Measurements from ENCODE around the gene ITM2B.
"Not testable (repeated sequence)": the region's sequence is repeated elsewhere in the genome, so short reads cannot be mapped to it uniquely, and the experiment has no call there.

The ITM2B gene

GRCh38 chr13:48233046-48233888 is at the start of gene ITM2B:
Gene ITM2B (plus strand): TSS chr13:48233206. CDS start chr13:48233361, 155 bp downstream.
- Mint-ChIP-seq H3K9me3 (no peaks in the 10 kb centered on the region), H3K4me1 (peaks cover 47% of the 10 kb centered on the region), H3K27me3 (peaks cover 15% of the 10 kb centered on the region), H3K36me3 (peaks cover 38% of the 10 kb centered on the region), H3K4me3 (peak within 1 kb of the TSS; percentile 93), H3K27ac (peak within 1 kb of the TSS; percentile 95)
- DNase-seq = peak; percentile 76
- CTCF ChIA-PET = interaction anchor here (0.8 to 1.9 kb wide), 13 partner anchors 11 to 347 kb away, joined by 3 to 21 read pairs (median 4); partner anchors contain the start of genes MED4 and NUDT15

- Mint-ChIP-seq H3K4me1 (peaks cover 64% of the 10 kb centered on the region), H3K9me3 (no peaks in the 10 kb centered on the region), H3K4me3 (no peak overlapping the region), H3K27ac (peak overlapping the region; percentile 47), H3K36me3 (peaks cover 9% of the 10 kb centered on the region), H3K27me3 (no peaks in the 10 kb centered on the region)
- CTCF ChIA-PET = interaction anchor here (0.9 to 2.3 kb wide), 2 partner anchors 22 to 37 kb away, joined by 5 to 9 read pairs; no protein-coding TSS in a partner anchor
- DNase-seq = no peak
Measured at GRCh38 chr13:48184260-48184659, 48.7 kb upstream of the ITM2B start.

GRCh38 chr13:48185018-48185417 is 48.0 kb upstream of the ITM2B start:
- no peaks in the 10 kb centered on the region for H3K9me3 Mint-ChIP-seq
- H3K4me3 Mint-ChIP-seq = no peak overlapping the region
- peaks cover 64% of the 10 kb centered on the region for H3K4me1 Mint-ChIP-seq
- H3K27ac Mint-ChIP-seq = peak overlapping the region; percentile 84
- CTCF ChIA-PET = interaction anchor here (0.9 to 2.3 kb wide), 2 partner anchors 23 to 36 kb away, joined by 5 to 9 read pairs; no protein-coding TSS in a partner anchor
- no peaks in the 10 kb centered on the region for H3K27me3 Mint-ChIP-seq
- no peak for DNase-seq
- H3K36me3 Mint-ChIP-seq = peaks cover 9% of the 10 kb centered on the region

- peaks cover 9% of the 10 kb centered on the region for H3K36me3 Mint-ChIP-seq
- H3K4me3 Mint-ChIP-seq = no peak overlapping the region
- CTCF ChIA-PET = interaction anchor here (0.9 to 2.3 kb wide), 2 partner anchors 11 to 35 kb away, joined by 3 to 9 read pairs; no protein-coding TSS in a partner anchor
- H3K27ac Mint-ChIP-seq = peak overlapping the region; percentile 96
- peaks cover 60% of the 10 kb centered on the region for H3K4me1 Mint-ChIP-seq
- DNase-seq = no peak
- no peaks in the 10 kb centered on the region for H3K9me3 Mint-ChIP-seq
- H3K27me3 Mint-ChIP-seq = no peaks in the 10 kb centered on the region
Measured at GRCh38 chr13:48186722-48187121, 46.3 kb upstream of the ITM2B start.

- Mint-ChIP-seq H3K27ac (no peak overlapping the region), H3K27me3 (no peaks in the 10 kb centered on the region), H3K36me3 (peaks cover 9% of the 10 kb centered on the region), H3K4me1 (peaks cover 61% of the 10 kb centered on the region), H3K4me3 (no peak overlapping the region), H3K9me3 (no peaks in the 10 kb centered on the region)
- CTCF ChIA-PET = interaction anchor here (0.7 kb wide), 1 partner anchor 16 kb away, joined by 3 read pairs; no protein-coding TSS in a partner anchor
- no peak for DNase-seq
Measured at GRCh38 chr13:48188131-48188530, 44.9 kb upstream of the ITM2B start.

GRCh38 chr13:48188601-48189000 is 44.4 kb upstream of the ITM2B start:
- DNase-seq = no peak
- Mint-ChIP-seq H3K9me3 (no peaks in the 10 kb centered on the region), H3K27ac (no peak overlapping the region), H3K27me3 (no peaks in the 10 kb centered on the region), H3K4me1 (peaks cover 66% of the 10 kb centered on the region), H3K4me3 (no peak overlapping the region), H3K36me3 (peaks cover 9% of the 10 kb centered on the region)
- CTCF ChIA-PET = no interaction called here

- Mint-ChIP-seq H3K4me3 (no peak overlapping the region), H3K4me1 (peaks cover 65% of the 10 kb centered on the region), H3K27ac (no peak overlapping the region)
Measured at GRCh38 chr13:48189171-48189570, 43.8 kb upstream of the ITM2B start.

GRCh38 chr13:48192411-48192935 is 40.5 kb upstream of the ITM2B start:
- no peaks in the 10 kb centered on the region for H3K27me3 Mint-ChIP-seq
- CTCF ChIA-PET = no interaction called here
- no peak overlapping the region for H3K27ac Mint-ChIP-seq

More at GRCh38 chr13:48189171-48189570, 43.8 kb upstream of the ITM2B start:
- DNase-seq = no peak
- H3K9me3 Mint-ChIP-seq = no peaks in the 10 kb centered on the region
- CTCF ChIA-PET = no interaction called here
- H3K36me3 Mint-ChIP-seq = peaks cover 8% of the 10 kb centered on the region
- no peaks in the 10 kb centered on the region for H3K27me3 Mint-ChIP-seq

GRCh38 chr13:48194379-48194754 is 38.6 kb upstream of the ITM2B start:
- Mint-ChIP-seq H3K4me3 (no peak overlapping the region), H3K27ac (no peak overlapping the region), H3K4me1 (peaks cover 29% of the 10 kb centered on the region), H3K27me3 (no peaks in the 10 kb centered on the region), H3K9me3 (peaks cover 1% of the 10 kb centered on the region), H3K36me3 (peaks cover 8% of the 10 kb centered on the region)
- CTCF ChIA-PET = interaction anchor here (0.6 to 1.3 kb wide), 2 partner anchors 26 to 56 kb away, joined by 3 to 6 read pairs; no protein-coding TSS in a partner anchor
- DNase-seq = no peak

More at GRCh38 chr13:48192411-48192935, 40.5 kb upstream of the ITM2B start:
- H3K4me1 Mint-ChIP-seq = peaks cover 44% of the 10 kb centered on the region
- H3K4me3 Mint-ChIP-seq = no peak overlapping the region
- no peak for DNase-seq
- peaks cover 10% of the 10 kb centered on the region for H3K36me3 Mint-ChIP-seq
- H3K9me3 Mint-ChIP-seq = peaks cover under 1% of the 10 kb centered on the region

GRCh38 chr13:48199404-48199946 is 33.5 kb upstream of the ITM2B start:
- no peak for DNase-seq
- Mint-ChIP-seq H3K4me1 (peaks cover 10% of the 10 kb centered on the region), H3K27ac (no peak overlapping the region), H3K36me3 (peaks cover 11% of the 10 kb centered on the region), H3K9me3 (peaks cover 11% of the 10 kb centered on the region), H3K27me3 (peaks cover 29% of the 10 kb centered on the region), H3K4me3 (no peak overlapping the region)
- CTCF ChIA-PET = no interaction called here

GRCh38 chr13:48201044-48201443 is 32.0 kb upstream of the ITM2B start:
- Mint-ChIP-seq H3K27me3 (peaks cover 29% of the 10 kb centered on the region), H3K27ac (no peak overlapping the region), H3K9me3 (peaks cover 13% of the 10 kb centered on the region), H3K4me1 (peaks cover 6% of the 10 kb centered on the region), H3K36me3 (peaks cover 9% of the 10 kb centered on the region), H3K4me3 (no peak overlapping the region)
- CTCF ChIA-PET = no interaction called here
- no peak for DNase-seq

GRCh38 chr13:48207207-48207606 is 25.8 kb upstream of the ITM2B start:
- H3K4me3 Mint-ChIP-seq, H3K36me3 Mint-ChIP-seq, DNase-seq, CTCF ChIA-PET, H3K4me1 Mint-ChIP-seq, H3K27ac Mint-ChIP-seq: not testable (repeated sequence)
- Mint-ChIP-seq H3K9me3 (peaks cover 26% of the 10 kb centered on the region), H3K27me3 (peaks cover 13% of the 10 kb centered on the region)

- H3K27ac Mint-ChIP-seq = no peak overlapping the region
- peaks cover 7% of the 10 kb centered on the region for H3K36me3 Mint-ChIP-seq
- H3K9me3 Mint-ChIP-seq = peaks cover 15% of the 10 kb centered on the region
- DNase-seq = no peak
- CTCF ChIA-PET = no interaction called here
- H3K27me3 Mint-ChIP-seq = no peaks in the 10 kb centered on the region
- no peak overlapping the region for H3K4me3 Mint-ChIP-seq
- peaks cover 3% of the 10 kb centered on the region for H3K4me1 Mint-ChIP-seq
Measured at GRCh38 chr13:48210178-48210577, 22.8 kb upstream of the ITM2B start.

- Mint-ChIP-seq H3K4me3 (no peak overlapping the region), H3K27ac (no peak overlapping the region), H3K27me3 (peaks cover 6% of the 10 kb centered on the region), H3K4me1 (peaks cover 11% of the 10 kb centered on the region), H3K36me3 (peaks cover 15% of the 10 kb centered on the region), H3K9me3 (peaks cover 17% of the 10 kb centered on the region)
- CTCF ChIA-PET = no interaction called here
- DNase-seq = peak; percentile 23
Measured at GRCh38 chr13:48214519-48215121, 18.4 kb upstream of the ITM2B start.
